Thymus (tissue), 11 donors: ENCODE results near the gene CISD3. TPM values are rescaled to one million over a fixed set of nuclear protein-coding genes. Genes with fewer than 3 reads are reported as not detected.
A peak's percentile ranks its signal among the peaks of the same experiment; 100 is the strongest.

Source experiments
- DNase-seq, 9 donors: peaks; one replicate each; pipeline ENCODE4 v3.0.0-alpha.2; 2013; ENCODE audit warnings: low spot score in 9 of 9, low read depth in 6 of 9, missing footprints in 1 of 9
- H3K27ac ChIP-seq, 2 donors: one replicate each; pipeline ENCODE4 v1.5.1; 2013; ENCODE audit warnings: control low read depth in 1 of 2, low read depth in 1 of 2, low read length in 1 of 2, mild to moderate bottlenecking in 1 of 2, moderate library complexity in 1 of 2
- H3K27me3 ChIP-seq, 2 donors: one replicate each; pipeline ENCODE4 v1.5.1; 2013; ENCODE audit warnings: low read length in 1 of 2; ENCODE audit not compliant: control insufficient read depth in 2 of 2, insufficient read depth in 1 of 2
- H3K36me3 ChIP-seq, 2 donors: one replicate each; pipeline ENCODE4 v1.5.1; 2013; ENCODE audit warnings: low read length in 1 of 2, mild to moderate bottlenecking in 1 of 2, moderate library complexity in 1 of 2; ENCODE audit not compliant: control insufficient read depth in 2 of 2, insufficient read depth in 2 of 2
- H3K4me1 ChIP-seq, 2 donors: one replicate each; pipeline ENCODE4 v1.5.1; 2013; ENCODE audit warnings: low read length in 2 of 2; ENCODE audit not compliant: control insufficient read depth in 2 of 2, insufficient read depth in 2 of 2
- H3K4me3 ChIP-seq, 2 donors: one replicate each; pipeline ENCODE4 v1.5.1; 2013; ENCODE audit warnings: low read length in 2 of 2, control low read depth in 1 of 2, mild to moderate bottlenecking in 1 of 2
- H3K9me3 ChIP-seq, 2 donors: one replicate each; pipeline ENCODE4 v1.5.1; 2013; ENCODE audit warnings: low read length in 1 of 2, mild to moderate bottlenecking in 1 of 2; ENCODE audit not compliant: control insufficient read depth in 2 of 2, insufficient read depth in 1 of 2
- WGBS: extraction: QIAGEN DNeasy Blood & Tissue Kit; methylation state at CpG from one replicate; pipeline ENCODE4 v1.1.7; 2013; 5-methylcytosine and 5-hydroxymethylcytosine counted together
- polyA plus RNA-seq: library from polyadenylated mRNA; stranded (reverse); fragments of 200-250 nt; gene quantifications from one replicate; pipeline ENCODE4 v1.2.3, GENCODE V29; 2013
- total RNA-seq: library from RNA; stranded (reverse); fragments of 120-200 nt; gene quantifications from one replicate; pipeline ENCODE4 v1.2.4, GENCODE V29; 2013
- donor health status: healthy.

Gene CISD3
- total and polyA plus RNA-seq, 2 donors = 10.3 to 22.5 TPM

GRCh38 chr17:38746004-38746848 lies 16.1 kb downstream of the CISD3 start:
- Histone ChIP-seq H3K9me3 (peaks cover 0 to 13% of the 10 kb centered on the region in 2 donors), H3K36me3 (no peaks in the 10 kb centered on the region), H3K4me1 (peaks cover 21 to 87% of the 10 kb centered on the region in 2 donors), H3K27me3 (peaks cover 43 to 57% of the 10 kb centered on the region in 2 donors), H3K4me3 (no peak overlapping the region), H3K27ac (no peak overlapping the region)
- DNase-seq = peak in 1 of 9 donors; percentile 33
- WGBS = 78% methylated on average over 8 of the region's 8 CpGs

GRCh38 chr17:38746849-38747462 lies 16.8 kb downstream of the CISD3 start:
- 22% methylated on average over 21 of the region's 21 CpGs for WGBS
- Histone ChIP-seq H3K27ac (no peak overlapping the region), H3K4me1 (peaks cover 28 to 88% of the 10 kb centered on the region in 2 donors), H3K9me3 (peaks cover 0 to 13% of the 10 kb centered on the region in 2 donors), H3K4me3 (peak overlapping the region; percentile 38 to 50), H3K27me3 (peaks cover 46 to 64% of the 10 kb centered on the region in 2 donors), H3K36me3 (no peaks in the 10 kb centered on the region)
- DNase-seq = no peak

DNA sequence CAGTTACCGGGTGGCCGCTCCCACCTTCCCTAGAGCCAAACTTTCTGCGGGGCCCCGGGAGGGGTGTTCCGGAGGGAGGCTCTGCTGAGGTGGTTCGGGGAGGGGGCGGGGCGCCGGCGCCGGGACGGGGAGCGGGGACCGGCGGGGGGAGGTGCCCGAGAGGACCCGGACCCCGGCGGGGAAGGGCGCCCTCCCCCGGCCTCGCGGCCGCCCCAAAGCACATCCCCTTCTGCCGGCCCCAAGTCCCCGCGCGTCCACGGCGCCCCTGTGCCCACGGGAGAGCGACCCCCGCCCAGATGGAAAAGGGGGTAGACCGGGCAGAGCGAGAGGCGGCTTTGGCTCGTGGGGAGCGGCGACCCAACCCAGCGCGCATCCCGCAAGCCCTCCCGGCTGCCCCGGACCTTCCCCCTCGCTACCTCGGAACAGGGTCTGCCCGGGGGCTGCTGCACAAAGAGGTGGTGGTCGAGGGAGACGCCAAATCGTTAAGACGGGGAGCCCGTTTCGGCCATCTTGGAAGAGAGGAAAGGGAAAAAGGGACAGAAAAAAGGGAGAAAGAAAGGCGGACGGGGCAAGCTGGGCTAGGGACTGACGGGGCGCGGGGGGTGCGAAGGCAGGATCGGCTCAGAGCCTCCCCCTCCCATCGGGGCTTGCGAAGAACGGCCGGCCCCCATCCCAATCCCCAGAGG lies 17.5 kb downstream of the CISD3 start:
- 1% methylated on average over 64 of the region's 64 CpGs for WGBS
- DNase-seq = peak in 1 of 9 donors; percentile 21

DNA sequence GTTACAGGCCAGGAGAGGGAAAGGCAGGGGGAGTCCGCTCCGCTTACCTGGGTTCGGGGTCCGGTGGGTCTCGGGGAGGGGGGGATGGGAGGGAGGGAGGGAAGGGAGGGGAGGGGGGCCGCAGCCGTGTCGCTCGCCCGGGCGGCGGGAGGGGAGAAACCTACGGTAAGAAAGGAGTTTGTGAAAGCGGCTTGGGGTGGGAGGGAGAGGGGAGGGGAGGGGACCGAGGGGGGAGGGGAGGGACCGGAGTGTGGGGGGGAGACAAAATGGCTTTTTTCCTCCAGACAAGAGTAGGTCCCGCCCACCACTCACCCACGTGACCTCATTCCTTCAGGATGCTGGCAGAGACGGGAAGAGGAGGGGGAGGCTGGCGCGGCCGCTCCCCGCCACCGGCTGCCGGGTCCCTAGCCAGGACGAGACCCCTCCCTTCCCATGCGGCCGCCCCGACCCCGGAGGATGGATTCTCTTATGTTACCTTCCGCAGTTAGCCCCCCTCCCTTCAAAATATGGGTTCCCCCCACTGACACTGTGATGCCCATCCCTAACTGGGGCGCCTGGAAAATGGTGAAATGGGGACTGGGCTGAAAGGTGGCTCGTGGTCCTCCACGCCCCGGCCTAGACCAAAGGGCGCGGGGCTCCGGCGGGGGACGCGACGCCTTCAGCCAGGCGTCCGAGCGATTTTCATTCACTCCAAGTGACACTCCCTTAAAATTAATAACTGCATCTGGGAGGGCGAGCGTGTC lies 18.2 kb downstream of the CISD3 start, which contains the start of gene PCGF2:
Gene PCGF2 (minus strand): TSS at position 188 of the 743 bp plus-strand sequence. CDS start 7,934 bp downstream, outside the sequence.
- Histone ChIP-seq H3K9me3 (peaks cover 0 to 13% of the 10 kb centered on the region in 2 donors), H3K27me3 (peaks cover 46 to 67% of the 10 kb centered on the region in 2 donors), H3K4me1 (peaks cover 30 to 82% of the 10 kb centered on the region in 2 donors), H3K4me3 (peak within 1 kb of the TSS; percentile 38 to 50), H3K27ac (peak within 1 kb of the TSS in 1 of 2 donors; percentile 47), H3K36me3 (no peaks in the 10 kb centered on the region)
- 2% methylated on average over 47 of the region's 47 CpGs for WGBS
- peak in 1 of 9 donors; percentile 28 for DNase-seq

More for the DNA sequence above, 17.5 kb downstream of the CISD3 start:
- peaks cover 46 to 67% of the 10 kb centered on the region in 2 donors for H3K27me3 ChIP-seq
- no peak overlapping the region for H3K27ac ChIP-seq
- peaks cover 0 to 13% of the 10 kb centered on the region in 2 donors for H3K9me3 ChIP-seq
- peak overlapping the region; percentile 38 to 50 for H3K4me3 ChIP-seq
- peaks cover 28 to 85% of the 10 kb centered on the region in 2 donors for H3K4me1 ChIP-seq
- no peaks in the 10 kb centered on the region for H3K36me3 ChIP-seq

GRCh38 chr17:38748892-38749222 lies 18.7 kb downstream of the CISD3 start:
- Histone ChIP-seq H3K27ac (peak overlapping the region in 1 of 2 donors; percentile 8), H3K36me3 (peaks cover 0 to 3% of the 10 kb centered on the region in 2 donors), H3K27me3 (peaks cover 46 to 67% of the 10 kb centered on the region in 2 donors), H3K4me3 (peak overlapping the region; percentile 18 to 28), H3K9me3 (peaks cover 0 to 13% of the 10 kb centered on the region in 2 donors), H3K4me1 (peaks cover 30 to 82% of the 10 kb centered on the region in 2 donors)
- WGBS = 1% methylated on average over 32 of the region's 32 CpGs
- no peak for DNase-seq

DNA sequence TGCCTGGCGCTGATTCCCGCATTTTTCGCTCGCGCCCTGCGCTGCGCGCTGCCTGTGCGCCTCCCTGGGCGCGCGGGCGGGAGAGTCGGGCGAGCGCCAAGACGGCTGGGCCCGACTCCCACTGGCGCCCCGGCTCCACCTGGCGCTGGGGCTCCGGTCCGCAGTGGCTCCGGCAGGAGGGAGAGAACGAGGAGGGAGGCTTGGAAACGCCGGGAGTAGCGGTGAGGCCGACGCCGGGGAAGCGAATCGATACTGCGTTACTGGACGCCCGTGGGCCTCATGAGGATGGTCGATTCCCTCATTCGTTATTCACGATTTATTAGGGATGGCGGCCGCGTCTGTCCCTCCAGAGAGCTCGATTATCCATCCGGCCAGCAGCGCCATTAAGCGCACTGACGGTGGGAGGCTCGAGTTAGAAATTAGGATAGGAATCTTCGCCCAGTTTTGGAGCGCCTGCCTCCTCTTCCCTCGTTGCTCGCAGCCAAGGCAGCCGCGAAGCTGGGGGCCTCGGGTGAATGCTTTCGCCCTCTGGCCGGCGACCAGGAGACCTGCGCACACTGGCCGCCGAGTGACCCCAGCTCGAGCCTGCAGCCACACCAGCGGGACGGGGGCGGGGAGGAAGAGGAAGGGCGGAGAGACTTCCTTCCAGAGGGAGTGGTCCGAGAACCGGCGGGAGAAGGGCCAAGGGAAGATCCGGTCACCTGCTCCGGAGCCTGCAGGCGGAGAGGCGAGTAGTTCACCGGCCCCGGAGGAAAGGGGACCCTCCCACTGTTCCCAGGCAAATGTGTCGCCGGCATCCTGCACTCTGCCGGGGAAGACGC lies 19.3 kb downstream of the CISD3 start:
- 2% methylated on average over 79 of the region's 79 CpGs for WGBS
- DNase-seq = peak in 1 of 9 donors; percentile 20

DNA sequence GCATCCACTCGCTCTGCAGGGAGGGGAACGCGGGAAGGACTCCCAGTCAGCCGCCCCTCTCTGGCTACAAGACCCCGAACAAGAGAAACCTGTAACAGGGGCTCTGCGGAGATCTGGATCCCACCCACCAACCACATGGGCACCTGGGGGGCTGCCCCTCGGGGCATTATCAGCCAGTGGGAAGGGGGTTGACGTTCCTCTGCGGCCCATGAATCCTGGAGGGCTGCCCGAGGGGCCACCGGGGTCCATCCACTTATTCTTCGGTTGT lies 19.8 kb downstream of the CISD3 start:
- H3K27ac ChIP-seq = peak overlapping the region in 1 of 2 donors; percentile 37
- H3K4me1 ChIP-seq = peaks cover 30 to 80% of the 10 kb centered on the region in 2 donors
- H3K4me3 ChIP-seq = peak overlapping the region; percentile 18 to 28
- peaks cover 0 to 13% of the 10 kb centered on the region in 2 donors for H3K9me3 ChIP-seq
- H3K36me3 ChIP-seq = peaks cover 2 to 11% of the 10 kb centered on the region in 2 donors
- WGBS = 5% methylated on average over 12 of the region's 12 CpGs
- DNase-seq = no peak
- H3K27me3 ChIP-seq = peaks cover 46 to 67% of the 10 kb centered on the region in 2 donors

More for the DNA sequence above, 19.3 kb downstream of the CISD3 start:
- Histone ChIP-seq H3K4me3 (peak overlapping the region; percentile 18 to 28), H3K27me3 (peaks cover 46 to 67% of the 10 kb centered on the region in 2 donors), H3K4me1 (peaks cover 30 to 83% of the 10 kb centered on the region in 2 donors), H3K36me3 (peaks cover 0 to 5% of the 10 kb centered on the region in 2 donors), H3K9me3 (peaks cover 0 to 13% of the 10 kb centered on the region in 2 donors), H3K27ac (peak overlapping the region; percentile 11 to 47)
